HG02623 (cell line): ENCODE data around the gene LRCH2.

Experiments
- ATAC-seq: cut with Tn5 transposase; IDR thresholded peaks from one replicate; pipeline ENCODE4 v1.9.1; 2021; ENCODE audit warnings: moderate library complexity; ENCODE audit not compliant: unreplicated experiment

Gene LRCH2

DNA sequence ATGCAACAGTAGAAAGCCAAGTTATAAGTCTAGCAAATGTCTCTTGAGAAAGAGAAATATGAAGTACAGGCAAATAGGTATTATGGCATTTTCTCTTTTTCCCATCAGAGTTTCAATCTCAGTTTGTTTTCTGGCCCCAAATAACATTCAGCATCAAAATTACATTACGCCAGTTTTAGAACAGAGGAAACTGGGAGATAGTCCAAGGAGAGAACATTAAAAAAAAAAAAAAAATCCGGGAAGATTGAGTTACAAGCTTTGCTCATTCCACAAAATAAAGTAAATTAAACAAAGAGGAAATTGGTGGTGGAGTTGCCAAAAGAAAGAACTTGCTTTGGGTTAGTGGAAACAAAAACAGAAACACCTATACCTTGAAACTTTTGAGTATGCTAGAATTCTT is 166.1 kb downstream of the LRCH2 start:
- no peak for ATAC-seq

DNA sequence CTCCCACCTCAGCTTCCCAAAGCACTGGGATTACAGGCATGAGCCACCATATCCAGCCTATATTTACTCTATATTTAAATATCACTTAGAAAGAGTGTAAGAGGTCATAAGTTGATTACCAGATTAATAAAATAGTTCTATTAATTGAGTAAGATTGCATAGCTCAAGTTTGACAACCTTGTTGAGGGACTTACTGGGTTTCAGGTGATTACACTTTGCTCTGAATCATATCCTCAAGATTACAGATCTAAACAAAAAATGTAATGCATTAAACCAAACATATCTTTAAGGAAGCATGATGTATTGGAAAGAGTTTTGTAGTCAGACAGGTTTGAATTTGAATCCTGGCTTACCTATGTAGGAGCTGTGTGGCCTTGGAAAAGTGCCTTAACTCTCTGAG is 168.6 kb downstream of the LRCH2 start:
- ATAC-seq: no peak
